Measurements from ENCODE around the gene DNAH1.
A peak's percentile ranks its signal among the peaks of the same experiment; 100 is the strongest.
"Not testable (repeated sequence)": the region's sequence is repeated elsewhere in the genome, so short reads cannot be mapped to it uniquely, and the experiment has no call there.

The DNAH1 gene

GRCh38 chr3:52313774-52314188, 2.3 kb upstream of the DNAH1 start:
- DNase-seq = no peak

- no peak for DNase-seq
Observed at GRCh38 chr3:52314489-52314888, 1.6 kb upstream of the DNAH1 start.

GRCh38 chr3:52315006-52315405, 1.1 kb upstream of the DNAH1 start:
- no peak for DNase-seq

DNA sequence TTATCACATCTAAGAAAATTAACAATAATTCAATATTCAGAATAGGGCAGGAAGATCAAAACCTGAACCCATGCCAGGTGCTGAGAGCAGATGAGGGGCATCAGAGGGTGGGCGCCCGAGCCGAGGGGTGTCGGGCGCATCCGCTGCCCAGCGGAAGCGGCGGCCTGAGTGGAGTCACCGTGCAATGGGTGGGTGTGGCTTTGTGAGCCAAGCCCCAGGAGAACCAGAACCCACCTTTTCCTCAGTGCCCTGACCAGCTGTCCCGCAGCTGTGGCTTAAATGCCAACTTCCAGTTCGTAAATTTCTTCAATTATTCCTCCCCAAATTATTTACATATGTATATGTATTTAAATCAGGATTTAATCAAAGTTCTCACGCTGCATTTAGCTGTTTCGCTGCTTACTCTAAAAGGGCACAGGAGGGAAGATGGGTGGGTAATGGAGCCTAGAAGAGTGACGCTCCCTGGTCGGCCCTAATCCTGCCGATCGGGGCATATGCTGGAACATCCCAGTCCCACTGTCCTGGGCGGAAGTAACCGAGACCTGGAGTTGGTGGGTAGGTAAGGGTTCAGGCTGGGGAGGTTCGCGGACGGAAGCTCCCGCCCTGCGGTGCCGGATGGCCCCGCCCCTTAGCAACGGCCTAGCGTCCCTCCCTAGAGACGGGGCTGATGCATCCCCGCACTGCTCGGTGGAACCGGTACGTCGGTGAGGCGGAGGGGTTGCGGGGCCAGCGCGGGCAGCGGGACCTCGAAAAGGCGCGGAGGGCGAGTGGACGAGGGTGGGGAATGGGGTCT, 1.3 kb downstream of the DNAH1 start:
- peak; percentile 19 for DNase-seq

- DNase-seq = no peak
Observed at GRCh38 chr3:52318186-52318816, 2.2 kb downstream of the DNAH1 start.

DNA sequence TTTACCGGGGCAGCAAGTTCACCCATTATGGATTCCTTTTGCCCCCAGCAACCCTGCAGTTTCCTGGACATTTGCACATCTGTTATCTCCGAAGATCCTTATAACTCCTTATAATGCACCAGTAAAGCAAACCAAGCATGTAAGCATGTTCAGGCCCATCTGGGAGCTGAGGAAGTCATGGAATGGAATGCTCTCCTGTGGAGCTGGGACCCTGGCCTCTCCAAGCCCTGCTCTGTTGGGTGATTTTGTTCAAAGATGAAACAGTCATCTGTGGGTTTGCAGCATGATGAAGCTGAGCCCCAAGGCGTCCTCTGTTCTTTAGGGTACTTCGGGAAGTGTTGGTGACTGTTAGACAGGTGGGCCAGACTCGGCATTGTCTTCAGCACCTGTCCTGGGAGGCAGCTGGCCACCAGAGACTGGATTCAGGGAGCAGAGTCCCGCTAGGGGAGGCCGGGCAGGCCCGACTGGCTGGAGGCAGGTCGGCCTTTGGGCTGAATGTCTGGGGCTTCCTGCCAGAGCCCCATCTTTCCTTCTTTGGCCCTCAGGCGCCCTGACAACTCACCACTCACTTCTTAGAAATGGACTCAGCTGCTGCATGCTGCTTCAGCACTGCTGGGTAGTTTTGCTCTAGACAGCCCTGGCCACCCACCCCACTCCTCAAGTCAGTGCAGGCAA, 3.9 kb downstream of the DNAH1 start:
- DNase-seq = no peak

DNA sequence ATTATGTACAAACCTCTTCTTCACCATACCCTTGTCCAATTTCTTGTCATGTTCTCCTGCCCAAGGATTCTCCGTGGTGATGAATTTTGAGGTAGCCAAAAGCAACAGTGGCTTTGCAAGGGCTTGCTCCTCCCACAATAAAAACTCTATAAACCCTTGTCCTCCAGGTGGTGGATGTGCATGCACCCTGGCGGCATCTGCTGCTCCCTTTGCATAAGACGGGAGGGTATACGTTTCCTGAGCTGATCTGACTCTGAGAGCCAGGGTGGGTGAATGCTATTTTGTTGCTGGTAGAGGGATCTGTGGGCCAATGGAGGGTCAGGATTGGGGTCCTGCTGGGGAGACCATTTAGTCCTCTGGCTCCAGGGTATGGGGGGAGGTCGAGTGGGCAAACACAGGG, 5.4 kb downstream of the DNAH1 start:
- no peak for DNase-seq

GRCh38 chr3:52322466-52322865, 6.3 kb downstream of the DNAH1 start:
- DNase-seq = no peak

DNA sequence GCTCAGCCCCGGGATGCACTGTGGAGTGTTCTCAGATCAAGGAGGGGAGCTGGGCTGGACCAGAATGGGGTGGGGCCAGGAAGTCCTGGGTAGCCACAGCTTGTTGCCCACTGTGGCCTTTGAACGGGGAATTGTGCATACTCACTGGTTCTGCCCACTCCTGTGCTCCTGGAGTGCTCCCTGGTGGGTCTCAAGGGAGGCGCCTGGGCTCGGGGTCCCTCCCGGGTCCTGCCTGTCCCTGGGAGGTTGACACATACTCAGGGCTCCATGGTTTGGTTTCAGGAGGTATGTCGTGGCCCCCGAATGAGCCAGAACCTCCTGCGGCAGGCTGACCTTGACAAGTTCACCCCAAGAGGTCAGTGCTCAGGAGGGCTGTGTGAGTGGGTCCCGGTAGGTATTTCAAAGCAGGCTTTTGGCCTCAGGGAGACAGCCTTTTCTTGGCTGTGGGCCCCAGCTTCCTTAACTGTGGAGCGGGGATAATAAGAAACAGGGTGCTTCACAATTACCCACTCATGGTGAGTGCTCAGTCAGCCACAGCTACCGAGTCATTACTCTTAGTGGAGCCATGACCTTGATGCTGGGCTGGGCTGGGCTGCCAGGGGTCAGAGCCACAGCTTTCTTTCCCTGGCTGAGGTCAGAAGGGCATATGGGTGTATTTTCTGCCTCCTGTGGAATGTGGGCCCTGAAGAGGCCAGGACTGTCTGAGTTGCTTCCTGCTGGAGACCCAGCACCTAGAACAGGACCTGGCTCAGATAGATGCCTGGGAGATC, 7.6 kb downstream of the DNAH1 start:
- no peak for DNase-seq

DNA sequence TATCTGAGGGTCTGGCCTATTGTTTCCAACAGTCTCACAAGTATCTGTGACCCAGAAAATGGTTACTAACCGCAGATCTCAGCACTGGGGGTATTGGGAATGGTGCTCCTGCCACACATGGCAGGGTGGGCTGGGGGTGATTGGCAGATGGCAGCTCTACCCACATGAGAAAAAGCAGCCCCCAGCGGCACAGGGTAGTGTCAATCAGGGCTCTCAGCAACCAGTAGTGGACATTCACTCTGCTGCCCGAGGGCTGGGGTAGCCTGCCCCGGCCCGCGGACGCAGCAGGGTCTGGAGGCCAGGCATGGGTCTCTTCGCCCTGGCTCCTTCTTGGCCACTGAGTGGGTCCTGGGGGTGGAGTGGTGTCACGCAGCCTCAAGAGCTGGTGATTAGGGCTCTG, 8.6 kb downstream of the DNAH1 start:
- no peak for DNase-seq

DNA sequence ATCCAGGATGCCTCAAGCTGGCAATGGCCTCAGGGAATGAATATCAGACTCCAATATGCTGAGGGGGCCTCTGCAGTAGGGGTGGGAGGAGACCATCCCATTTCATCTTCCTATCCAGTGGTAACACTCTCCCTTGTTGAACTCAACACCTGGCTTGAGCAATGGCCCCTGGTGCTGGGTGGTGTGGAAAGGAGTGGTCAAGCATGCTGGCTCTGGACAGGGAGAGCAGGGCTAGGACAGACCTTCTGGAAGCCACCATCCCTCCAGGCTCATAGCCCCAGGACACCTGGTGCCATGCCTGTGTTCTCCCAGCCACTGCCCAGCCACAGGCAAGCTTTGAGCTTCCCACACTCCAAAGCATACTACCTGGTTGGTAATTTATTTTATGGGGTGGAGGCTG, 9.6 kb downstream of the DNAH1 start:
- no peak for DNase-seq

DNA sequence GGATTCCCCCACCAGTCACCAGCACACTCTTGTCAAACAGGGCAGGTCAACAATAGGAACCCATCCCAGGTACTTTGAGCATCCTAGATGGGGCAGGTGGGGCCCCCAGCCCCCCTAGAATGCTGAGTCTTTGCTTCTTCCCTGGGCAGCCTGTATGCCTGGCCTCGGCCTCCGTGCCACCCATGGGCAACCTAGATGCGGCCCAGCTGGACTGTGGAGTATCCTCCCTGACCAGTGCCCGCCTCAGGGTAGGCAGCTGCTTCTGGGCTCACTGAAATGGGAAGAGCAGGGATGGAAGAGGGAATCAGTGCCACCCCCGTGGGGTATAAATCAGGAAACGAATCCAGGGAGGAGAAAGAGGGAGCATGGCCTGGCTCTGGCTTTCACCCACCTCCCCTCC, 10.9 kb downstream of the DNAH1 start:
- DNase-seq = no peak

GRCh38 chr3:52327486-52328290, 11.6 kb downstream of the DNAH1 start:
- DNase-seq = no peak

- DNase-seq = no peak
Observed at GRCh38 chr3:52328536-52329080, 12.5 kb downstream of the DNAH1 start.

DNA sequence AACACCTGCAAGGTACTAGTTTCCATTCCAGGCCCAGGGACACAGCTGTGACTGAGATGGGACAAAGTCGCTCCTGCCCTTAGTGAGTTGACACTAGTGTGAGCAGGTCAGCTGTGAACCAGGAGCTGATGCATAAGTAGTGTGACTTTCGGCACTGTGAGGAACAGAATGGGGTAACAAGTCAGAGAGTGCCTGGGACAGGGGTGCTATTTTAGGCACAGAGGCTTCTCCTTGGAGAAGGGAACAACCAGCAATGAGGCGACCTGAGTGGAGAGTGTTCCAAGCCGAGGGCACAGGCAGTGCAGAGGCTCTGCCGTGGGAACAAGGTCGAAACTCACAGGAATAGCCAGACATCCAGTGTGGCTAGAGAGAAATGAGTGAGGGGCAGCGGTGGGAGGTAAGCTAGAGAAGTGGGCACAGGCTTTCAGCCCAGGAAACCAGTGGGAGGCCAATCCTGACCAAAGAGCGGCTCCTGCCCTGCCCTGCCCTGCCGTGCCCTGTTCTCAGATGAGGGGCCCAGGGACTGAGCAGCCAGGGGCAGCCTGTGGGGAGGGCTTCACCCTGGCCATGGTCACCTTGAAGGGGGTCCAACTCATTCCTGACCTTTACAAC, 14.2 kb downstream of the DNAH1 start:
- no peak for DNase-seq

DNA sequence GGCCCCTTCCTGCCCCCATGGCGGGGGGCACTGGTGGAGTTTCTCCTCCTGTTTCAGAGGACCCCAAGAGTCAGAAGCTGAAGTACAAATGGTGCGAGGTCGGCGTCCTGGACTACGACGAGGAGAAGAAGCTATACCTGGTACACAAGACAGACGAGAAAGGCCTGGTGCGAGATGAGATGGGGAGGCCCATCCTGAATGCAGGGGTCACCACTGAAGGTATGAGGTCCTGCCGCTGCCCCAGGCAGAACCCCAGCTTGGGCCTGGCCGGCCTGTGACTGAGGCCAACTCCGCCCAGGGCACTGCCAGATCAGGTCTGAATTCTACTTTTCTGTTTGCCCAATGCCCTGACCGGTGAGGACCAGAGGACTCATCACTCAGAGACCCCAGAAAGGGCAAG, 15.0 kb downstream of the DNAH1 start:
- DNase-seq = no peak

DNA sequence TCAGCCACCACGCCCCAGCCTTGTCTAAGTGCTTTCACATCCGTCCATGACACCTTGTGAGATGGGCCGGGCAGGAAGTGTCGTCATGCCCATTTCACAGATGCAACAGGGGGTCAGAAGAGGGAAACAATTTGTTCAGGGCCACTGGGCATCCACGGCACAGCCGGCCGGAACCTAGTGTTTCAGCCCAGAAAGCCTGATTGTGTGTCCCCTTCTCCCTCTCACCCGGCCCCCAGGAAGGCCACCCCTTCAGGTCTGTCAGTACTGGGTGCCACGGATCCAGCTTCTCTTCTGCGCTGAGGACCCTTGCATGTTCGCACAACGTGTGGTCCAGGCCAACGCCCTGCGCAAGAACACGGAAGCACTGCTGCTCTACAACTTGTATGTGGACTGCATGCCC, 15.8 kb downstream of the DNAH1 start:
- no peak for DNase-seq

GRCh38 chr3:52333869-52334557, 17.9 kb downstream of the DNAH1 start:
- DNase-seq = no peak

DNA sequence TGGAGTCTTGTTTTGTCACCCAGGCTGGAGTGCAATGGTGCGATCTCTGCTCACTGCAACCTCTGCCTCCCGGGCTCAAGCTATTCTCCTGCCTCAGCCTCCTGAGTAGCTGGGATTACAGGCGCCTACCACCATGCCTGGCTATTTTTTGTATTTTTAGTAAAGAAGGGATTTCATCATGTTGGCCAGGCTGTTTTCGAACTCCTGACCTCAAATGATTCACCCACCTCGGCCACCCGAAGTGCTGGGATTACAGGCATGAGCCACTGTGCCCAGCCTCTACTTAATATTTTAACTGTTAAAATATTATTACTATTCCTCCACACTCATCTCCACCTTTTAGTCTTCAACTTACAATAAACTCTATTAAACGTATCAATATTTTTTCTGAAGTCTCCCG, 22.0 kb downstream of the DNAH1 start:
- not testable (repeated sequence) for DNase-seq

DNA sequence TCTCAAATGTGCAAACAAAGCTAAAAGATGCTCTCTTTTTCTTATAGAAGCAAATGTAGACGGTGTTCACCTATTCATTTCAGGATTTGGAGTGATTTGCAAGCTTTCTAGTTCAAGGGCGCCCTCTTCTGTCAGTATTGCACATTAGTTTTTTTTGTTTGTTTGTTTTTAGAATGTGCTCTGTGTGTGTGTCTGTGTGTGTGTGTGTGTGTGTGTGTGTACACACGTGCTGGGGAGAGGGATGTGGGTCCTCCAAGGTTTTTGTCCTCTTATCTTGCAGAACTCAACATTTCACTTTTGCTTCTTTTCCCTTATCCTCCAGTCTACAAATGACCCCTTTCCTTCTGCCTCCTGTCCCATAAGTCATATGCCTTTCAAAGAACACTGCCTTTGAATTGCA, 23.5 kb downstream of the DNAH1 start:
- DNase-seq = peak; percentile 49

- DNase-seq = no peak
Observed at GRCh38 chr3:52341123-52341522, 25.0 kb downstream of the DNAH1 start.
